Measurements from ENCODE around the gene TMEM134. TPM values are rescaled to one million over a fixed set of nuclear protein-coding genes. Genes with fewer than 3 reads are reported as not detected.

Gene TMEM134
- total RNA-seq, 1 donor from 2014 or later: 38.0 TPM

GRCh38 chr11:67507242-67507863 is 38.3 kb upstream of the TMEM134 start:
- Histone ChIP-seq H2AFZ (ENCODE audit: low read depth, low read length) (peak overlapping the region; percentile 78), H3K27ac (ENCODE audit: low read depth, low read length) (peak overlapping the region; percentile 55), H3K4me1 (ENCODE audit: insufficient read depth, low read length) (peaks cover 40% of the 10 kb centered on the region), H4K20me1 (ENCODE audit: insufficient read depth, low read length) (peaks cover 34% of the 10 kb centered on the region), H3K79me2 (ENCODE audit: insufficient read depth, low read length) (peaks cover 32% of the 10 kb centered on the region), H3K4me2 (ENCODE audit: low read length) (peak overlapping the region; percentile 87), H3K9me3 (ENCODE audit: insufficient read depth, low read depth, low read length) (no peaks in the 10 kb centered on the region), H3K4me3 (ENCODE audit: insufficient read depth, low read depth, low read length) (peak overlapping the region; percentile 76), H3K27me3 (ENCODE audit: insufficient read depth, low read length) (no peaks in the 10 kb centered on the region), H3K9ac (ENCODE audit: low read length) (peak overlapping the region; percentile 94), H3K36me3 (ENCODE audit: insufficient read depth, low read length) (no peaks in the 10 kb centered on the region)
- H3K27me3 Mint-ChIP-seq (ENCODE audit: low read depth, unreplicated experiment): peaks cover 7% of the 10 kb centered on the region
- peak overlapping the region; percentile 85 for H3K4me3 Mint-ChIP-seq (ENCODE audit: unreplicated experiment)
- H3K9me3 Mint-ChIP-seq (ENCODE audit: unreplicated experiment): no peaks in the 10 kb centered on the region
- H3K27ac Mint-ChIP-seq (ENCODE audit: unreplicated experiment): peak overlapping the region; percentile 77
- FAIRE-seq: no peak
- peaks cover 11% of the 10 kb centered on the region for H3K4me1 Mint-ChIP-seq (ENCODE audit: low read depth, unreplicated experiment)
- DNase-seq (ENCODE audit: low read depth): no peak
- H3K36me3 Mint-ChIP-seq (ENCODE audit: low read depth, unreplicated experiment): no peaks in the 10 kb centered on the region
- TF ChIP-seq CTCF (IDR thresholded peaks at IDR 0.05; ENCODE audit: insufficient read depth, low read depth, low read length): no peak
- TF ChIP-seq EZH2 (IDR thresholded peaks at IDR 0.05; ENCODE audit: insufficient read depth, low read length): no peak

- peak overlapping the region; percentile 94 for H3K9ac ChIP-seq (ENCODE audit: low read length)
- no peaks in the 10 kb centered on the region for H3K27me3 ChIP-seq (ENCODE audit: insufficient read depth, low read length)
- Mint-ChIP-seq H3K27me3 (ENCODE audit: low read depth, unreplicated experiment) (peaks cover 5% of the 10 kb centered on the region), H3K4me1 (ENCODE audit: low read depth, unreplicated experiment) (peaks cover 11% of the 10 kb centered on the region), H3K36me3 (ENCODE audit: low read depth, unreplicated experiment) (peaks cover 1% of the 10 kb centered on the region), H3K27ac (ENCODE audit: unreplicated experiment) (peak overlapping the region; percentile 77), H3K4me3 (ENCODE audit: unreplicated experiment) (peak overlapping the region; percentile 85), H3K9me3 (ENCODE audit: unreplicated experiment) (no peaks in the 10 kb centered on the region)
- H3K36me3 ChIP-seq (ENCODE audit: insufficient read depth, low read length): no peaks in the 10 kb centered on the region
- DNase-seq (ENCODE audit: low read depth): no peak
- peak overlapping the region; percentile 87 for H3K4me2 ChIP-seq (ENCODE audit: low read length)
- no peak for TF ChIP-seq CTCF (IDR thresholded peaks at IDR 0.05; ENCODE audit: insufficient read depth, low read depth, low read length)
- TF ChIP-seq EZH2 (IDR thresholded peaks at IDR 0.05; ENCODE audit: insufficient read depth, low read length): no peak
- peaks cover 32% of the 10 kb centered on the region for H3K79me2 ChIP-seq (ENCODE audit: insufficient read depth, low read length)
- H3K9me3 ChIP-seq (ENCODE audit: insufficient read depth, low read depth, low read length): no peaks in the 10 kb centered on the region
- H4K20me1 ChIP-seq (ENCODE audit: insufficient read depth, low read length): peaks cover 40% of the 10 kb centered on the region
- H3K27ac ChIP-seq (ENCODE audit: low read depth, low read length): peak overlapping the region; percentile 19
- no peak for FAIRE-seq
- H3K4me1 ChIP-seq (ENCODE audit: insufficient read depth, low read length): peaks cover 40% of the 10 kb centered on the region
- H2AFZ ChIP-seq (ENCODE audit: low read depth, low read length): no peak overlapping the region
- H3K4me3 ChIP-seq (ENCODE audit: insufficient read depth, low read depth, low read length): peak overlapping the region; percentile 76
These were observed 37.5 kb upstream of the TMEM134 start for GRCh38 chr11:67506426-67507051.
